Trophoblast cell (in vitro differentiated cells and primary cell): ENCODE measurements around the gene TTC28.

Experiments
- DNase-seq, 2 donors: peaks; one replicate each; pipeline ENCODE4 v3.0.0-alpha.2; 2016
- H2AFZ ChIP-seq: 2 replicates; pipeline ENCODE4 v1.6.1; 2013; ENCODE audit warnings: low read length, moderate library complexity, mild to moderate bottlenecking; ENCODE audit not compliant: insufficient read depth, poor library complexity
- H2AK5ac ChIP-seq: 2 replicates; pipeline ENCODE4 v1.6.1; 2013; ENCODE audit warnings: mild to moderate bottlenecking, low read length
- H2BK120ac ChIP-seq: 2 replicates; pipeline ENCODE4 v1.6.1; 2013; ENCODE audit warnings: low read length, mild to moderate bottlenecking, moderate library complexity; ENCODE audit not compliant: insufficient read depth, poor library complexity
- H2BK12ac ChIP-seq: 2 replicates; pipeline ENCODE4 v1.6.1; 2013; ENCODE audit warnings: mild to moderate bottlenecking, low read length, moderate library complexity
- H2BK5ac ChIP-seq: 2 replicates; pipeline ENCODE4 v1.6.1; 2013; ENCODE audit warnings: low read length, low read depth, moderate library complexity, mild to moderate bottlenecking; ENCODE audit not compliant: poor library complexity
- H3K14ac ChIP-seq: 2 replicates; pipeline ENCODE4 v1.6.1; 2013; ENCODE audit warnings: mild to moderate bottlenecking, low read length
- H3K18ac ChIP-seq: 2 replicates; pipeline ENCODE4 v1.6.1; 2013; ENCODE audit warnings: mild to moderate bottlenecking, low read length
- H3K23ac ChIP-seq: 2 replicates; pipeline ENCODE4 v1.6.1; 2013; ENCODE audit warnings: low read length
- H3K27ac ChIP-seq: 2 replicates; pipeline ENCODE4 v1.5.1; 2013; ENCODE audit warnings: low read depth, mild to moderate bottlenecking, inconsistent platforms, low read length, moderate library complexity
- H3K27me3 ChIP-seq: 2 replicates; pipeline ENCODE4 v1.6.1; 2013; ENCODE audit warnings: inconsistent platforms, mild to moderate bottlenecking, low read length, moderate library complexity; ENCODE audit not compliant: insufficient read depth
- H3K36me3 ChIP-seq, 2 experiments: 1 replicate in 1 of 2; 2 replicates in 1 of 2; pipeline ENCODE4 v1.6.1; 2013; ENCODE audit warnings: low read length in 2 of 2, mild to moderate bottlenecking in 2 of 2, moderate library complexity in 1 of 2; ENCODE audit not compliant: insufficient read depth in 2 of 2, control insufficient read depth in 1 of 2
- H3K4ac ChIP-seq: 2 replicates; pipeline ENCODE4 v1.6.1; 2013; ENCODE audit warnings: low read depth, mild to moderate bottlenecking, low read length, moderate library complexity
- H3K4me1 ChIP-seq, 2 experiments: 1 replicate in 1 of 2; 2 replicates in 1 of 2; pipeline ENCODE4 v1.6.1; 2013; ENCODE audit warnings: low read length in 2 of 2, mild to moderate bottlenecking in 2 of 2, moderate library complexity in 1 of 2; ENCODE audit not compliant: insufficient read depth in 2 of 2, control insufficient read depth in 1 of 2
- H3K4me2 ChIP-seq: 2 replicates; pipeline ENCODE4 v1.6.1; 2013; ENCODE audit warnings: inconsistent platforms, mild to moderate bottlenecking, low read length, moderate library complexity
- H3K4me3 ChIP-seq: 2 replicates; pipeline ENCODE4 v1.5.1; 2013; ENCODE audit warnings: mild to moderate bottlenecking, low read depth, low read length, inconsistent platforms
- H3K79me1 ChIP-seq: one replicate; pipeline ENCODE4 v1.6.1; 2013; ENCODE audit warnings: low read length
- H3K79me2 ChIP-seq: 2 replicates; pipeline ENCODE4 v1.6.1; 2013; ENCODE audit warnings: low read length, mild to moderate bottlenecking; ENCODE audit not compliant: control insufficient read depth, insufficient read depth, poor library complexity
- H3K9ac ChIP-seq: 2 replicates; pipeline ENCODE4 v1.6.1; 2013; ENCODE audit warnings: mild to moderate bottlenecking, low read length
- H3K9me3 ChIP-seq: 2 replicates; pipeline ENCODE4 v1.6.1; 2013; ENCODE audit warnings: low read depth, mild to moderate bottlenecking, control low read depth, inconsistent platforms, low read length; ENCODE audit not compliant: insufficient read depth
- H4K12ac ChIP-seq: 2 replicates; pipeline ENCODE4 v1.6.1; 2013; ENCODE audit warnings: low read depth, mild to moderate bottlenecking, low read length, moderate library complexity
- H4K8ac ChIP-seq: 2 replicates; pipeline ENCODE4 v1.6.1; 2013; ENCODE audit warnings: low read depth, mild to moderate bottlenecking, low read length, moderate library complexity
- H4K91ac ChIP-seq: one replicate; pipeline ENCODE4 v1.6.1; 2013; ENCODE audit warnings: low read depth, mild to moderate bottlenecking, low read length, moderate library complexity
- WGBS: extraction: QIAGEN DNeasy Blood & Tissue Kit; methylation state at CpG from one replicate; pipeline ENCODE4 v1.1.7; 2013; ENCODE audit warnings: missing lambda C conversion rate; ENCODE audit not compliant: insufficient read length, insufficient coverage; ENCODE audit errors: extremely low coverage; 5-methylcytosine and 5-hydroxymethylcytosine counted together

The TTC28 gene

DNA sequence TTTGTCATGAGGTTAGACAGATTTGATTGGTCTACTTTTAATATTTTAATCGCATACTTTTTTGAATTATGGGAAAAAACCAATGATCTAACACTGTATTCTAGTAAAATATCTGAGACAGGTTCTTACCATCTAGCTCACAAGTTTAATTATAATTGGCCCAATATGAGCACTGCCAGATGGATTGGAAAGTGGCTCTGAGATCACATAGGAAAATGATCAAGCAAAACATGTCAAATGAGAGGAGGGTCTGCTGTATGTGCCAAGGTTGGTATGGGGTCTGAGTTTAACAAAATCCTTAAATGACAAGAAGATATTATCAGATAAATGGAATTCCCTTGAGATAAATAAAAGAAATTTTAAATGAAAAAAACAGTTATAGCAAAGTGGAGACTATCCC lies 264.7 kb downstream of the TTC28 start:
- Histone ChIP-seq H3K4me1 (peaks cover 0 to under 1% of the 10 kb centered on the region in 2 experiments), H4K91ac (no peak overlapping the region), H2AFZ (no peak overlapping the region), H3K27me3 (no peaks in the 10 kb centered on the region), H3K79me2 (no peaks in the 10 kb centered on the region), H3K4ac (no peak overlapping the region), H3K4me3 (no peak overlapping the region), H3K79me1 (no peaks in the 10 kb centered on the region), H3K36me3 (no peaks in the 10 kb centered on the region), H3K4me2 (no peak overlapping the region), H3K9ac (no peak overlapping the region), H2AK5ac (no peak overlapping the region), H4K12ac (no peak overlapping the region), H3K9me3 (no peaks in the 10 kb centered on the region), H4K8ac (no peak overlapping the region), H3K27ac (no peak overlapping the region), H2BK12ac (no peak overlapping the region), H3K14ac (no peak overlapping the region), H2BK120ac (no peak overlapping the region), H3K23ac (no peak overlapping the region), H2BK5ac (no peak overlapping the region), H3K18ac (no peak overlapping the region)
- DNase-seq = no peak
- WGBS = no CpG with 5 or more reads among the region's 1 CpG

DNA sequence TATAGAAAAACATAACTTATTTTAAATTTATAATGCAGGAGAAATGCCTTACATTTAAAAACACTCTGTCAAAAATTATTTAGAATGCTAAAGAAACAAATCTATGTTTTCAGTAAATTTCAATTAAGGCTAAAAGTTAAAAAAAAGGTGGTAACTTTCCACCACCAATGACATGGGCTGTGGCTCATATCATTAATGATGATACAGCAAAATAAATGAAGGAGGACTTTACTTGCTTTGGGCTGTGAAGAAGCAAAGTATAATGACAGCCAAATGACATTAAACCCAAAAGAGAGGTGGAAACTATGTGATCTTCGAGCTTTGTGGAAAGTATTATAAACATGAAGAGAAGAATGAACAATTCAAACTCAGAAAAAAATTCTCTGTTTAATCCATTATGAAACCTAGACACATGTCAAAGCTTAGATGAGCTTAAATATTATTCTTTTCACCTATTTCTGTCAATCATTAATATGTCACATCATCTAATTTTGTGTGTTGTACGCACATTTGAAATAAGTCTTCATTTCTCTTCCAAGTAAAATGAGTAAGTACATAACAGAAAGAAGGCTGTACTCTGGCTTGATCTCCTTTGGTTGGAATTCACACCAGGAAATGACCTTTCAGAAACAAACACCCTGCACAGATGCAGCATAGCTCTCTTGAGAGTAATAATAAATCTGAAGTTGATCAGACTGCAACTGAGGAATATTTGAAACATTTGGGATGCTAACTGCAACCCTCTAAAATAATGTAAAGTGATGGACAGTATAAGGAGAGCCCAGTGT lies 265.8 kb downstream of the TTC28 start:
- H3K23ac ChIP-seq = no peak overlapping the region
- H2BK120ac ChIP-seq = no peak overlapping the region
- no peak overlapping the region for H3K4ac ChIP-seq
- H3K18ac ChIP-seq = no peak overlapping the region
- H4K12ac ChIP-seq = no peak overlapping the region
- H4K91ac ChIP-seq = no peak overlapping the region
- H3K14ac ChIP-seq = no peak overlapping the region
- H3K79me2 ChIP-seq = no peaks in the 10 kb centered on the region
- no peak overlapping the region for H3K4me3 ChIP-seq
- H3K9me3 ChIP-seq = no peaks in the 10 kb centered on the region
- no peak overlapping the region for H2BK12ac ChIP-seq
- H3K4me2 ChIP-seq = no peak overlapping the region
- peaks cover 0 to 3% of the 10 kb centered on the region in 2 experiments for H3K4me1 ChIP-seq
- H3K36me3 ChIP-seq = no peaks in the 10 kb centered on the region
- H3K79me1 ChIP-seq = no peaks in the 10 kb centered on the region
- H2AFZ ChIP-seq = no peak overlapping the region
- DNase-seq = no peak
- no peak overlapping the region for H3K27ac ChIP-seq
- H3K9ac ChIP-seq = no peak overlapping the region
- WGBS = no CpG with 5 or more reads among the region's 2 CpGs
- no peak overlapping the region for H4K8ac ChIP-seq
- no peak overlapping the region for H2AK5ac ChIP-seq
- H3K27me3 ChIP-seq = no peaks in the 10 kb centered on the region
- H2BK5ac ChIP-seq = no peak overlapping the region

DNA sequence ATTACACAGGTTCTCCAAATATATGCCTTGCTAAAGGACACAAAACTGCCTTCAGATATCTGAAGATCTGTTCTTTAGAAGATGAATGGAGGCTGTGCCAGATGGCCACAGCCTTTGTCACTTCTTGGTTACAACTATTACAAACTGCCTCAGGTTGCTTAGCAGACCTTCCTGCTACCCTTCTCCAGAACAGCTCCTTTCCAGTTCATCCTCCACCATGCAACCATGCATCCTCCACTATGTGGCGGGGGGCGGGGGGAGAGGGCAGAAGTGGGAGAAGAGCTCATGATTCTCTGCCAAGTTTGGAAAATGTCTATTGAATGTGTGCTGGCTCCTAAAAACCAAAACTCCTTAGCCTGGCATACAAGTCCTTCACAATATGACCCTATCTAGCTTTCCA lies 267.5 kb downstream of the TTC28 start:
- Histone ChIP-seq H3K4me2 (no peak overlapping the region), H3K9me3 (no peaks in the 10 kb centered on the region), H3K27me3 (no peaks in the 10 kb centered on the region), H2AK5ac (no peak overlapping the region), H4K91ac (no peak overlapping the region), H3K4me1 (peaks cover 0 to 3% of the 10 kb centered on the region in 2 experiments), H3K14ac (no peak overlapping the region), H2BK120ac (no peak overlapping the region), H3K9ac (no peak overlapping the region), H2BK5ac (no peak overlapping the region), H3K4ac (no peak overlapping the region), H4K8ac (no peak overlapping the region), H2BK12ac (no peak overlapping the region), H3K23ac (no peak overlapping the region), H3K4me3 (no peak overlapping the region), H2AFZ (no peak overlapping the region), H3K36me3 (no peaks in the 10 kb centered on the region), H3K27ac (no peak overlapping the region), H3K79me2 (no peaks in the 10 kb centered on the region), H4K12ac (no peak overlapping the region), H3K79me1 (no peaks in the 10 kb centered on the region), H3K18ac (no peak overlapping the region)
- no CpG with 5 or more reads among the region's 2 CpGs for WGBS
- no peak for DNase-seq

DNA sequence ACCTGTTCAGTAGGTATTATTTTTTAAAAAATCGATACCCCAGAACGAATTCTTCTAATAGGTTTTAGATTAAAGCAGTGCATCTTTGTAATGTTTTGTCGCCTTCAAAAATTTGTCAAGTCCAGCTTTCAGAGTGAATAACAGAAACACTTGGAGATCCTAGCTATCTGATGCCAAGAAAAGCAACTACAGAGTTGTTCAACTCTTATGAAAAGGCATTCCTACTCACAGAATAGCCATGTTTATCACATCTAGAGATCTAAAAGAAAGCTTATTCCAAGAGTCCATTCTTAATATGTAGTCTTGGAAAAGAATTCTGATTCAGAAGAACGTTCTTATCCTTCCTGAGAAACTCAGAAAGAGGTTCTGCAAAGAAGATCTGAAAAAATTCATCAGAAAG lies 268.5 kb downstream of the TTC28 start:
- no CpG with 5 or more reads among the region's 4 CpGs for WGBS
- H2BK5ac ChIP-seq = no peak overlapping the region
- no peak overlapping the region for H3K4me3 ChIP-seq
- no peak overlapping the region for H4K12ac ChIP-seq
- H3K79me2 ChIP-seq = no peaks in the 10 kb centered on the region
- H3K79me1 ChIP-seq = no peaks in the 10 kb centered on the region
- no peak overlapping the region for H2BK120ac ChIP-seq
- no peaks in the 10 kb centered on the region for H3K36me3 ChIP-seq
- H2BK12ac ChIP-seq = no peak overlapping the region
- no peak overlapping the region for H3K4me2 ChIP-seq
- no peak overlapping the region for H4K91ac ChIP-seq
- peak in 1 of 2 donors; percentile 31 for DNase-seq
- no peak overlapping the region for H3K14ac ChIP-seq
- H4K8ac ChIP-seq = no peak overlapping the region
- no peak overlapping the region for H2AFZ ChIP-seq
- no peak overlapping the region for H2AK5ac ChIP-seq
- H3K4me1 ChIP-seq = peaks cover 0 to 3% of the 10 kb centered on the region in 2 experiments
- no peaks in the 10 kb centered on the region for H3K9me3 ChIP-seq
- H3K27ac ChIP-seq = no peak overlapping the region
- no peak overlapping the region for H3K4ac ChIP-seq
- no peak overlapping the region for H3K9ac ChIP-seq
- no peaks in the 10 kb centered on the region for H3K27me3 ChIP-seq
- H3K18ac ChIP-seq = no peak overlapping the region
- H3K23ac ChIP-seq = no peak overlapping the region
